Amniotic epithelial cell (primary cell): ENCODE data around the gene LENG1.

ENCODE experiments used
- DNase-seq: peaks from one replicate; pipeline ENCODE4 v3.0.0-alpha.2; 2010; ENCODE audit warnings: low read depth

Gene LENG1

GRCh38 chr19:54108496-54108895 is 51.0 kb downstream of the LENG1 start:
- DNase-seq: no peak

GRCh38 chr19:54107876-54108490 is 51.5 kb downstream of the LENG1 start:
- no peak for DNase-seq

GRCh38 chr19:54106716-54107115 is 52.8 kb downstream of the LENG1 start:
- DNase-seq: no peak

- DNase-seq: no peak
Measured at GRCh38 chr19:54105796-54106195, 53.7 kb downstream of the LENG1 start.
